HG02973 (cell line): ENCODE data around the gene FYCO1.

Source experiments
- ATAC-seq: cut with Tn5 transposase; IDR thresholded peaks from one replicate; pipeline ENCODE4 v1.9.1; 2021; ENCODE audit warnings: moderate library complexity; ENCODE audit not compliant: unreplicated experiment

FYCO1 gene

GRCh38 chr3:45921158-45922038 lies 74.2 kb downstream of the FYCO1 start:
- ATAC-seq, result no peak

GRCh38 chr3:45917146-45917898 lies 78.3 kb downstream of the FYCO1 start:
- ATAC-seq, result no peak

- ATAC-seq, result peak; percentile 92
Measured at GRCh38 chr3:45915518-45916231, 79.9 kb downstream of the FYCO1 start.

- ATAC-seq, result no peak
Measured at GRCh38 chr3:45915059-45915439, 80.6 kb downstream of the FYCO1 start.

- no peak for ATAC-seq
Measured at GRCh38 chr3:45914362-45915058, 81.1 kb downstream of the FYCO1 start.

- ATAC-seq, result no peak
Measured at GRCh38 chr3:45912435-45912834, 83.2 kb downstream of the FYCO1 start.

GRCh38 chr3:45911511-45912226 lies 84.0 kb downstream of the FYCO1 start:
- ATAC-seq, result no peak

- no peak for ATAC-seq
Measured at GRCh38 chr3:45910892-45911291, 84.7 kb downstream of the FYCO1 start.

- ATAC-seq, result no peak
Measured at GRCh38 chr3:45909542-45909941, 86.1 kb downstream of the FYCO1 start.

GRCh38 chr3:45908761-45909160 lies 86.9 kb downstream of the FYCO1 start:
- ATAC-seq, result no peak

GRCh38 chr3:45907769-45908705 lies 87.6 kb downstream of the FYCO1 start:
- no peak for ATAC-seq

- ATAC-seq, result no peak
Measured at GRCh38 chr3:45906681-45907407, 88.8 kb downstream of the FYCO1 start.

GRCh38 chr3:45905755-45906154 lies 89.9 kb downstream of the FYCO1 start:
- no peak for ATAC-seq

- ATAC-seq, result peak; percentile 53
Measured at GRCh38 chr3:45904931-45905330, 90.7 kb downstream of the FYCO1 start.

GRCh38 chr3:45896956-45897355 lies 98.7 kb downstream of the FYCO1 start:
- ATAC-seq, result no peak

GRCh38 chr3:45895686-45896468 lies 99.7 kb downstream of the FYCO1 start:
- ATAC-seq, result no peak

GRCh38 chr3:45894015-45894414 lies 101.6 kb downstream of the FYCO1 start:
- no peak for ATAC-seq

- no peak for ATAC-seq
Measured at GRCh38 chr3:45892161-45892560, 103.5 kb downstream of the FYCO1 start.
